ENCODE measurements around the gene DHX15.

DNA sequence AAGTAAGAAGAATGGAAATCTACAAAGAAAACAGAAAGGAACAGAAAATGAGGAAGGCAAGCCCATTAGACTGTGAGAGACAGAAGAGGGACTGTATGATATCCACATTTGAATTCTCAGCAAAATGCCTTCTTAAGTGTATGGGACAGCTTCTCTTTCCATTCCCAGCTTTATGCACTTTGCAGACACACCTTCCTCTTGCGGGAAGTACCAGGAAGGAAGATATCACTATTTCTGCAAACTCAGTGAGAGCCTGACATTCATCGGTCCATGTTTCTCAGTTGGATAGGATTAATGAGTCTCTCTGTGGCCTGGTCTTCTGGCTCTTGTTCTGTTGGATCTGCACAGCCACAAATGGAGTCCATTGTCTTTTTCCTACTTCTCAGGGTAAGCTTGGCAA lies 31.6 kb upstream of the DHX15 start:
- TF ChIP-seq, protein P1, sequence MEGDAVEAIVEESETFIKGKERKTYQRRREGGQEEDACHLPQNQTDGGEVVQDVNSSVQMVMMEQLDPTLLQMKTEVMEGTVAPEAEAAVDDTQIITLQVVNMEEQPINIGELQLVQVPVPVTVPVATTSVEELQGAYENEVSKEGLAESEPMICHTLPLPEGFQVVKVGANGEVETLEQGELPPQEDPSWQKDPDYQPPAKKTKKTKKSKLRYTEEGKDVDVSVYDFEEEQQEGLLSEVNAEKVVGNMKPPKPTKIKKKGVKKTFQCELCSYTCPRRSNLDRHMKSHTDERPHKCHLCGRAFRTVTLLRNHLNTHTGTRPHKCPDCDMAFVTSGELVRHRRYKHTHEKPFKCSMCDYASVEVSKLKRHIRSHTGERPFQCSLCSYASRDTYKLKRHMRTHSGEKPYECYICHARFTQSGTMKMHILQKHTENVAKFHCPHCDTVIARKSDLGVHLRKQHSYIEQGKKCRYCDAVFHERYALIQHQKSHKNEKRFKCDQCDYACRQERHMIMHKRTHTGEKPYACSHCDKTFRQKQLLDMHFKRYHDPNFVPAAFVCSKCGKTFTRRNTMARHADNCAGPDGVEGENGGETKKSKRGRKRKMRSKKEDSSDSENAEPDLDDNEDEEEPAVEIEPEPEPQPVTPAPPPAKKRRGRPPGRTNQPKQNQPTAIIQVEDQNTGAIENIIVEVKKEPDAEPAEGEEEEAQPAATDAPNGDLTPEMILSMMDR (IDR thresholded peaks at IDR 0.05): no peak
- TF ChIP-seq POLR2A (IDR thresholded peaks at IDR 0.05): no peak
